Stimulated activated naive CD8-positive, alpha-beta T cell treated with anti-CD3 and anti-CD28 coated beads, Interleukin-15, amount 100 ng/mL, for 72 hours (primary cell): Measurements from ENCODE around the gene RNF44.
"Not testable (repeated sequence)": the region's sequence is repeated elsewhere in the genome, so short reads cannot be mapped to it uniquely, and the experiment has no call there.

ENCODE experiments used
- ATAC-seq: fragments of 150-1000 bp; cut with Tn5 transposase; 2 replicates; pipeline ENCODE4 v1.10.0; 2021; ENCODE audit warnings: mild to moderate bottlenecking, moderate library complexity
- DNase-seq, 2 donors: peaks; one replicate each; pipeline ENCODE4 v3.0.0; 2021 to 2022
- H3K27ac Mint-ChIP-seq, 2 donors: one replicate each; pipeline ENCODE4 v1.8.0; 2022; ENCODE audit warnings: mild to moderate bottlenecking in 2 of 2, mixed read lengths in 2 of 2, moderate library complexity in 2 of 2
- H3K27me3 Mint-ChIP-seq: one replicate; pipeline ENCODE4 v1.8.0; 2022; ENCODE audit warnings: mixed read lengths
- H3K4me1 Mint-ChIP-seq: one replicate; pipeline ENCODE4 v1.8.0; 2022; ENCODE audit warnings: mild to moderate bottlenecking, mixed read lengths
- H3K4me3 Mint-ChIP-seq, 2 donors: one replicate each; pipeline ENCODE4 v1.8.0; 2022; ENCODE audit warnings: mild to moderate bottlenecking in 2 of 2, mixed read lengths in 2 of 2, moderate library complexity in 1 of 2
- H3K9me3 Mint-ChIP-seq, 2 donors: one replicate each; pipeline ENCODE4 v1.8.0; 2022; ENCODE audit warnings: mixed read lengths in 2 of 2

RNF44 gene

DNA sequence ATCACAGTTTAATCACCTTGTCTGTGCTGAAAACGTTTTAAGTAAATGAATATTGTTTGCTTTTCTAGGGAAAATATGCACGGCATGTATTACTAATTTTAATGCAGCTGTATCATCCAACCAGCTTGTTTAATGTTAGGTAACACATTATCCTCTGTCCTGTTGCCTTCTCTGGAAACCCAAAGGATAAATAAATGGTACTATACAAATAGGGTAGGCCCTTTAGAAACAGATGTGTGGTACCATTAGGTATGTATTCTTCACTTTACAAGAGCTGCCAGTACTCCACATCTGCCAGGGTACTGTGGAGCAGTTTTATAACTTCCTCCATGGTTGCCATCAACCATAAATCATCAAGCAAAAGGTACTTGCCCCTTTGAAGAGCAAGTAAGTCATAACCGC is 46.1 kb downstream of the RNF44 start:
- Mint-ChIP-seq H3K9me3 (no peaks in the 10 kb centered on the region), H3K4me1 (no peaks in the 10 kb centered on the region), H3K4me3 (no peak overlapping the region), H3K27ac (no peak overlapping the region), H3K27me3 (no peaks in the 10 kb centered on the region)
- ATAC-seq (no peak), DNase-seq (no peak)

DNA sequence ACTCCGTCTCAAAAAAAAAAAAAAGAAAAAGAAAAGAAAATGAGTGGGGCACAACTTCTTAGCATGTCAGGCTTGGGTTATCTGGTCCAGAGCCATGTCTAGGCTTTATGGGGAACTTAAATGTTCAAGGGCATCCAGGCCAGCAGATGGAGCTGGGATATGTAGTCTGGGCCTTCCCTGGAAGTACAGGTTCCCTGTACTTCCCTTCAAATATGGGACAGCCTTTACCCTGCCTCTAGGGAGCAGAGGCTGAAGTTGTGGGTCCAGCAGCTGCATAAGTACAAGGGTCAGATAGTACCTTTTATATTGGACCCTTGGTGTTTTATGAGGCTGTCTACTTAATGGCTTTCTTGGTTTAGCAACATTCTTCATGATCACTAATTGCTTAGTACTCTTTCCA is 46.9 kb downstream of the RNF44 start:
- H3K4me1 Mint-ChIP-seq = no peaks in the 10 kb centered on the region
- H3K27me3 Mint-ChIP-seq = no peaks in the 10 kb centered on the region
- DNase-seq (no peak), ATAC-seq (no peak)
- H3K9me3 Mint-ChIP-seq = no peaks in the 10 kb centered on the region
- no peak overlapping the region for H3K4me3 Mint-ChIP-seq
- peak overlapping the region; percentile 24 to 69 for H3K27ac Mint-ChIP-seq

DNA sequence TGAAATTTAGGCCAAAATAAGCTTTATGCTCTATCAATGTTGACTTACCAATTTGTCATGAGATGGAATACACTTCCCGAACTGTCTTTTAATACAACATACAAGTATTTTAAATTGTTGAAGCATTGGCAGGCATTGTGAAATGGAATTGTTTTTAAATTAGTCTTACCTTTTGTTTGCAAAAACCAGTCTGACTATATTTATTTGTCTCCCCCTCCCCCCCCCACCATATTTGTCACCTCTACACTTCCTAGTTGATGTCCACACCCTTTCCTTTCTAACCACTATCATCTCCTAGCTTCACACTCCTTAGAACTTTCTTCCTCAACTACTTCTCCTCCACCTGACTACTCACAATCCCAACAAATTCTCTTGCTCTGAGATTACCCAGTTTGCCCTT is 48.1 kb downstream of the RNF44 start:
- Mint-ChIP-seq H3K9me3 (no peaks in the 10 kb centered on the region), H3K4me1 (peaks cover 5% of the 10 kb centered on the region), H3K27ac (peak overlapping the region in 1 of 2 donors; percentile 73), H3K4me3 (no peak overlapping the region), H3K27me3 (no peaks in the 10 kb centered on the region)
- DNase-seq (no peak), ATAC-seq (no peak)

DNA sequence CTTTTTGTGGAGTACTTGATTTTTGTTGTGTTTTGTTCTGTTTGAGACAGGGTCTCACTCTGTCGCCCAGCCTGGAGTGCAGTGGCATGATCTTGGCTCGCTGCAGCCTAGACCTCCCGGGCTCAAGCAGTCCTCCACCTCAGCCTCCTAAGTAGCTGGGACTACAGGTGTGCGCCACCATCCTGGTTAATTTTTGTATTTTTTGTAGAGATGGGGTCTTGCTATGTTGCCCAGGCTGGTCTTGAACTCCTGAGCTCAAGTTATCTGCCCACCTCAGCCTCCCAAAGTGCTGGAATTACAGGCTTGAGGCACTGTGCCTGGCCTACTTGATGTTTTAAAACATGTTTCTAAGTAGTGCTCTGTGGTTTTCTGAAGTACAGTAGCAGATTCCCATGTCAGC is 50.0 kb downstream of the RNF44 start:
- H3K4me1 Mint-ChIP-seq = peaks cover 17% of the 10 kb centered on the region
- not testable (repeated sequence) for H3K27me3 Mint-ChIP-seq, H3K27ac Mint-ChIP-seq, H3K9me3 Mint-ChIP-seq, DNase-seq, H3K4me3 Mint-ChIP-seq, ATAC-seq

DNA sequence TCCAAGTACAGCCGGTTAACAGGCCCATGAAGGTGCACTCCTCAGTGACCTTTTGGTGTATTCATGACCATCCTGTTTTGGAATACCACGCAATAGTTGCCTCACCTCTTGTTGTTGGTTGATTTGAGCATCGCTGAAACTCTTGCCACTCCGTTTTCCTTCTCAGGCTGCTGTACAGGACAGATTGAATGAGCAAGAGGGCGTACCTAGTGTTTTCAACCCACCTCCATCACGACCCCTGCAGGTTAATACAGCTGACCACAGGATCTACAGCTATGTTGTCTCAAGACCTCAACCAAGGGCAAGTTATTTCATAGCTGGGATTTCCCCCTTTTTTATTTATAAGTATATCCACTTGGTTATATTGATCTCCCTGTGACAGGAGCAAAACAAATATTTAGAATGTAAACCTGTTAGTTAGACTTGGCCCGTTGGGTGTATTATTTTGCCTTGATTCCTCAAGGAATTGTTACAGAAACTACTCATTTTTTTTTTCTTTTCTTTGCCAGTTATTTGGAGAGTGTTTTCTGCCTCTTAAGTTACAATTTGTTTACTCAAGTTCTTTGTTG is 50.9 kb downstream of the RNF44 start:
- ATAC-seq (no peak), DNase-seq (no peak)
- no peak overlapping the region for H3K4me3 Mint-ChIP-seq
- peak overlapping the region in 1 of 2 donors; percentile 4 for H3K27ac Mint-ChIP-seq
- no peaks in the 10 kb centered on the region for H3K9me3 Mint-ChIP-seq
- H3K4me1 Mint-ChIP-seq = peaks cover 25% of the 10 kb centered on the region
- H3K27me3 Mint-ChIP-seq = no peaks in the 10 kb centered on the region

DNA sequence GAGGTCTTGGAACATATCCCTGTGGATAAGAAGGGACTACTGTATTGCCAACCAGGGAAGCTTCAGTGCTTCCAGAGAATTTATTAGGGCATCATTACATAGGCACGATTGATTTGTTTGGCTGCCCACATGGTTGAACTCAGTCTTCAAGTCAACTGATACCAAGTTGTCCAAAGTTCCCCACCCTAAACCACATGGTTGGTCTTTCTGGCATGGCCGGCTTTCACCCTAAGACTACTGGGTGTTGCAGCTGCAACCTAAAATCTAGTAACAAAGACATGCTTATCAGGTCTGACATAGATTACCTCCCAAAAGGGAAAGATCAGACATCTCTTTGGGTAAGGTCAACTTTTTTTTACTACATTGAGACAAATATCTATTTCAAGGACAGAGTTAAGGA is 52.0 kb downstream of the RNF44 start:
- Mint-ChIP-seq H3K27ac (no peak overlapping the region), H3K4me1 (peaks cover 25% of the 10 kb centered on the region), H3K27me3 (no peaks in the 10 kb centered on the region), H3K9me3 (no peaks in the 10 kb centered on the region), H3K4me3 (no peak overlapping the region)
- ATAC-seq (no peak), DNase-seq (no peak)

DNA sequence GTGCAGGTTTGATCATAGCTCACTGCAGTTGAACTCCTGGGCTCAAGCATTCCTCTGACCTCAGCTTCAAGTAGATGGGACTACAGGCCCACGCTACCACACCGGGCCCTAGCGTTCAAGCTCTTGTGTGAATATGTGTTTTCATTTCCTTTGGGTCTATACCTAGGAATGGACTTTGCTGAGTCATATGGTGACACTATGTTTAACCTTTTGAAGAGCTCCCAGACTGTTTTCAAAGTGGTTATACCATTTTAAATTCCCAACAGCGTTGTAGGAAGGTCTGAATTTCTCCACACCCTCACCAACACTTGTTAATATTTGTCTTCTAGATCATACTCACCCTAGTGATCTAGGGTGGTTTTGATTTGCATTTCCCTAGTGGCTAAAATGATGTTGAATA is 55.5 kb downstream of the RNF44 start:
- Mint-ChIP-seq H3K27ac (no peak overlapping the region), H3K27me3 (no peaks in the 10 kb centered on the region), H3K9me3 (no peaks in the 10 kb centered on the region), H3K4me3 (no peak overlapping the region), H3K4me1 (peaks cover 25% of the 10 kb centered on the region)
- ATAC-seq (no peak), DNase-seq (no peak)
